Stimulated activated CD8-positive, alpha-beta memory T cell treated with anti-CD3 and anti-CD28 coated beads, Interleukin-4, amount 100 ng/mL, for 4 hours (primary cell): ENCODE measurements around the gene VSIG8.

Experiments used
- DNase-seq, 2 donors: peaks; one replicate each; pipeline ENCODE4 v3.0.0-alpha.2; 2020; ENCODE audit warnings: low read depth in 2 of 2, low spot score in 1 of 2

Gene VSIG8

DNA sequence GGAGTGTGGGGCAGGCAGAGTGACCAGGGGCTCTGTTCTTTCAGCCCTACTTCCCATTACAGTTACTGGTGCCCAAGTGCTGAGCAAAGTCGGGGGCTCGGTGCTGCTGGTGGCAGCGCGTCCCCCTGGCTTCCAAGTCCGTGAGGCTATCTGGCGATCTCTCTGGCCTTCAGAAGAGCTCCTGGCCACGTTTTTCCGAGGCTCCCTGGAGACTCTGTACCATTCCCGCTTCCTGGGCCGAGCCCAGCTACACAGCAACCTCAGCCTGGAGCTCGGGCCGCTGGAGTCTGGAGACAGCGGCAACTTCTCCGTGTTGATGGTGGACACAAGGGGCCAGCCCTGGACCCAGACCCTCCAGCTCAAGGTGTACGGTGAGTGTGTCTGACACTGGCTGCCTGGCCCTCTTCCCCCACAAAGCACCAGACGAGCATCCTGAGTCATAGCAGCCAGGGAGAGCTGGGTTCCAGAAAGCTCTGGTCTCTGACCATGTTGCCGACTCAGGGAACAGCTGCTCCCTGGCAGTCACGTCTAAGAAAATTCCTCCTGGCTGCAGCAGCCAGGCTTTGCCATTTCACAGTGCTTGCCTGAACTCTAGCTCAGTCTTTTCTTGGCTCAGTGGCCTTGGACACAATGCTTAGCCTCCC, 32.5 kb downstream of the VSIG8 start:
- DNase-seq: no peak

DNA sequence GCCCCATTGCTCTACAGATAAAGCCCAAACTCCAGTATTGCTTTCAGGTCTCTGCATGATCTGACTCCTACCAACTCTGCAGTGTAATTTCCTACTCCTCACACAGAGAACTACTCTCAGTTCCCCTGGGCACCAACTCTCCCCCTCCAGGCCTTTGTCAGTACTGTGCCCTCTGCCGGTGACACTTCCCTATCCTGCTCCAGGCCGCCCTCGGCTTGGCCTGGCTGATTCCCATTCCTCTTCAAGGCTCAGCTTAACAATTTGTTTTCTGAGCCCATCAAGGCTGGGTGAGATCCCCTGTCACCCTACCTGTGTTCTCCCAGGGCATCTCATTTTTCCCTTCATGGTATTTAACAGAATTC, 33.2 kb downstream of the VSIG8 start:
- no peak for DNase-seq

DNA sequence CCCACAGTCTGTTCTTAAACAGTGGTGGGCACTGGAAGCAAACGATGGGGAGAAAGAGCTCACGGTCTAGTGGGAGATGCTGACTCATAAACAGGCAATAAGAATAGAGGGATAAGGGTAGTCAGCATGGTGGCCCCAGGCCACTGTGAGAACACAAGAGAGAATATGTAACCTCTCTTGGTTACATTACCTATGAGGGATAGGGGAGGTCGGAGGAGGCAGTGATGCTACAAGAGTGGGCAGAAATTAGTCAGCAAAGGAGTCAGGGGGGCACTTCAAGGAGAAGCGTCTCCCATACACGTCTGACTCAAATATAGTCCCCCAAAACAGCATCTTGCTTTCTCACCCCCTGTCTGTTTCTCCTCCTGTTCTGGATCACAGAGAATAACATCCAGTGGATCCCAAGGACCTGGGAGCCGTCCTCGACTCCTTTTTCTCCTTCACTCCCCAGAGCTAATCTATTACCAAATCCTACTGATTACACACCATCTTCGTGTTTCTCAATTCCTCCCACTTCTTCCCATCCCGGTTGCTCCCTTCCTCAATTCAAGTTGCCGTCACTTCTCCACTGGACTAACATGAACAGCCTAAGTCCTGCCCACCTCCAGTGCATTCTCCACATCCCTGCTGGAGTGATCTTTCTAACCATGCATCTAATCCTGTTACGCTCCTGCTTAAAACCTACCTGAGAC, 33.7 kb downstream of the VSIG8 start:
- DNase-seq: no peak

DNA sequence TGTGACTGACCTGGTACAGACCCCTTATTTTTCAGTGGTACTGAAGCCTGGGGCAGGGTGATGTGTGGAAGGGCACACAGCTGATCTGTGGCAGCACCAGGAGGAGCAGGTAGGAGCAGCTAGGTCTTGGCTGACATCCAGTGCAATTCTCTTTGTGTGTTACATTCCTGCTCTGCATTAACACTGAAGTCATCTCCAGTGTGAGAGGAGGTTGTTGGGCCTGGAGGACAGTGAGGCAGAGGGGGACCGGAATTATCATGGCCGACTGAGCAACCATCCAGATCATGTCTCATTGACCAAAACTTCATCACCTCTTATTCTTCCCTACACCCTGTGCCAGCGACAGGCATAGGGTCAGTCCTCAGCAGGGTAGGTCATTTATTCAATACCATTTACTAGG, 34.3 kb downstream of the VSIG8 start:
- no peak for DNase-seq

DNA sequence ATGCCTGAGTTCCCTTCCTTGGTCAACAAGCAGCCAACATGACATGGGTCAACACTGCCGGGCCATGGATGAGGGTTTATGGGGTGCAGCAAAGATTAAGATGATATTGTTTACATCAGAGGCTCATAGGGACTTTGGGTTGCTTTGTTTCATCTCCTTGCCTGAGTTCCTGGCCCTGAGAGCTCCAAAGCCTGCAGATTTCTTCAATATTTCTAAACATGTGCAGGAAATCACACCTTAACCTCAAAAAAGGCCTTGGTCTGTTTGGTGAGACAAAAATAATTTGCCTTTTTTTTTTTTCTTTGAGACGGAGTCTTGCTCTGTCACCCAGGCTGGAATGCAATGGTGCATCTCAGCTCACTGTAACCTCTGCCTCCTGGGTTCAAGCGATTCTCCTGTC, 34.9 kb downstream of the VSIG8 start:
- no peak for DNase-seq

DNA sequence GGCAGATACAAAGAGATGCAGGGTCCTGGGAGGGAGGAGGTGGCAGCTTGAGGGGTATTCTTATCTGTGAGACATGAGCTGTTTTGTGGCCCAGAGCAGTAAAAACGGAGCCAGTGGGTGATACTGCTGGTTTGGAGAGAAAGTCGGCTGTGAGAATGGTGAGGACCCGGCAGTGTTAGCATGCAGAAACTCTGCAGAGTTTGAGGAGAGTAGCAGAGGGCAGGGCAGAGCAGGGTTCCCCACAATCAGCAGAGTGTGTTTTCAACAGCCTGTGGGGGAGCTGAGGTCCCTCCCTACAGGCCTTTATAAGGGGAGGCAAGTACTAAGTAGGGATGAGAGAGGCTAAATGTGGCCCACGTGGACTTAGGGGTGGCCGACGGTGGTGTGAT, 35.4 kb downstream of the VSIG8 start:
- DNase-seq: no peak

DNA sequence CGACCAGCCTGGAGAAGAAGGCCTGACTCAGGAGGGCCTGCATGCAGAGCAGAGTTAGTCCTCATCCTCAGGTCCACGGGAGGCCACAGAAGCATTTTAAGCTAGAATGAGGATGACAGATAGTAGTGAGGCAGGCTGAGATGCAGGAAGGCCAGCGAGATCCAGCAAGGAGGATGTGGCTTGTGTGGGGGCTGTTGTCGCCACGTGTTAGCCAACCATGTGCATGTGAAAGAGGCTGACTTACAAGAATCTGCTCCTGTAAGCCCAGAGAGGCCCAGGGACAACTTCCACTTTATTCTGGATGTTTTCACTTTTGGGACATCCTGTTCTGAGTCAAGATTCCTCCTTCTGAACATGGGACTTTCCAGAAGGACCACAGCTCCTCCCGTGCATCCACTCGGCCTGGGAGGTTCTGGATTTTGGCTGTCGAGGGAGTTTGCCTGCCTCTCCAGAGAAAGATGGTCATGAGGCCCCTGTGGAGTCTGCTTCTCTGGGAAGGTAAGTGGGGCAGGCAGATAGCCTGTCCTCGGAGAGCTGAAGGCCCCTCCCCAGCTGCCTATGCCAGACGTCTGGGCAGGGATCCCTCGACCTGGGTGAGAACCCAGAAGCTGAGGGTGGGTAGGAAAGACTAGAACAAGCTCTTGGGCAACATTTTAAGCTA, 35.9 kb downstream of the VSIG8 start, which contains the start of gene SLAMF8:
Gene SLAMF8 (plus strand): TSS at position 433 of the 661 bp plus-strand sequence. CDS start 26 bp downstream, at position 459.
- DNase-seq: peak; percentile 33 to 52

DNA sequence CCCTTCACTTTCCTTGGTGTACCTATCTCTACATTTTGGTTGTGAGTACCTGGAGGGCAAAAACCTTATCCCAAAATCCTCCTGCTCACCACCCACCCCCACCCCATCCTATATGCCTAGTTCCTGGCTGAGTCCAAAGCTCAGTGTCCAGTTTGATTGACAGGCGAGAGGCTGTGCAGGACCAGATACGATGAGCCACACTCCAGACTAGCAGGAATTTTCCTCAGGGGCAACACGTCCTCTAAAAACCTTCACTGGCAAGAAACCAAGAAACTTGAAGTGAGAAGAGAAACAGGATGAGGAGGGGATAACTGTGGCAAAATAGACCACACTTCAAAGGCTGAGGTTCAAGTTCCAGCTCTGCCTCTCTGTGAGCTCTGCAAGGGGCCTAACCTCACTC, 36.9 kb downstream of the VSIG8 start:
- no peak for DNase-seq

DNA sequence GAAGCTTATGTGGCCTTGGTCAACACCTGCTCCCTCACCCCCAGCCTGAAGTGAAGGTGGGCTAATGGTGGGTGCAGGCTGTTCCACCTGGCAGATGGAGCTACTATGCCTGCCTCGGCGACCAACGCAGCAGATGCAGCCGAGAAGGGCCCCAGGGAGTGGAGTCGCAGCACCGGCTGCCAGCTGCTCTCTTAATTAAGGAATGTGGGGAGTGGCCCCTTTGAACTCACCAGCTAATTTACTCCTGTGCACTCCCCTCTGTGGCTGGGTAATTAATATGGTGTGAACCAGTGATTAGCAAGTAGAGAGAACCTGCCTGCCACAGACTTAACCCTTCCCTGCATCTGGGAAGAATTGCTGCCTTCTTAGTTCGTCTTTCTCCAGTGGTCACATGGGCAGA, 39.1 kb downstream of the VSIG8 start:
- no peak for DNase-seq

DNA sequence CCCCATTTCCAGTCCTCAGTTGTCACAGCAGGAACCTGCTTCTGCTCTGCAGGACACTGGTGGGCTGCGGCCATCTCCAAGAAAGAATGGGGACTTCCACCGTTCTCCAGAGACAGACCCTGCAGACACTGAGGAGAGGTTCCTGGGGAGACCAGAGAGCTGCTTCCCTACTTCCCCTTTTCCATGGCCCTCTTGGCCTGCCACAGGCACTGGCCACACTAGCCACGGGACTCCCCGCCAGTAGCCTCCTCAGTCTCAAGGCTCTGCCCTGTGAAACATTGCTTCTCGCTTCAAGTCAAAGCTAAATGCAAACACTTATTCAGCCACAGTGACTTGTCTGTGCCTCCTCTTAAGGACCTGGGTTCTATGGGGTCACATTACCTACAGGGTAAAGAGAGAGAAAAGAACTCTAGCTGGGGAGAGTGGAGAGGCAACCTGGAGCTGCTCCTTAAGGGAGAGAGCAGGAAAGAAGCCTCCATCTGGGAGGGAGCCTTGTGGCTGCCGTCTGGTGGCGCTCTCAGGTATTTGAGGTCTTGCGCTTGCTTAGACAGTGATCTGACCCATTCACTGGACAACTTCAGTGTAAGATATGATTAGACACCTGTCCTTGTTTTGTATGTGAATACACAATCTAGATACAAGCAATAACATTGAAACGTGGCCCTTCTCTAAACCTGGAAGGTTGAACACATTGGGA, 41.1 kb downstream of the VSIG8 start:
- DNase-seq: no peak

DNA sequence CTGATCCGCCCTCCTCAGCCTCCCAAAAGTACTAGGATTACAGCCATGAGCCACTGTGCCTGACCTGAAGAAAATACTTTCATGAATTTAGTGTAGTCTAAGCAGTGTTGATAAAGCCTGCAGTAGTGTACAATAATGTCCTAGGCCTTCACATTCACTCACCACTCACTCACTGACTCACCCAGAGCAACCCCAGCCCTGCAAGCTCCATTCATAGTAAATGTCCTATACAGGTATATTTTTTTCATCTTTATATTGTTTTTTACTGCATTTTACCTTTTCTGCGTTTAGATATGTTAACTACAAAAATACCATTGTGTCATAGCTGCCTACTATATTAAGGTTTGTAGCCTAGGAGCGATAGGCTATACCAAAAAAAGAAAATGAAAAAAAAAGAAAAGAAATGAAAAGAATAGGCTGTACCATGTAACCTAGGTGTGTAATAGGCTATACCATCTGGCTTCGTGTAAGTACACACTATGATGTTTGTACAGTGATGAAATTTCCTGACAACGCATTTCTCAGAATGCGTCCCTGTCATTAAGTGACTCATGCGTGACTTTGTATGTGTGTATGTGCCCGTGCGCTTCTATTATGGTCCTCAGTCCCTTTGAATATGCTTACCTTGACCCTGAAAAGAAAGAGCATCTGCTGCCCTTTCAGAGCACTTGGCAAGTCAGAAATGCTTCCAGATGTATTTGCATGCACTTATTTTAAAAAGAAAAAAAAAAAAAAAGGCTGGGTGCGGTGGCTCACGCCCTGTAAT, 45.0 kb downstream of the VSIG8 start:
- DNase-seq: no peak

DNA sequence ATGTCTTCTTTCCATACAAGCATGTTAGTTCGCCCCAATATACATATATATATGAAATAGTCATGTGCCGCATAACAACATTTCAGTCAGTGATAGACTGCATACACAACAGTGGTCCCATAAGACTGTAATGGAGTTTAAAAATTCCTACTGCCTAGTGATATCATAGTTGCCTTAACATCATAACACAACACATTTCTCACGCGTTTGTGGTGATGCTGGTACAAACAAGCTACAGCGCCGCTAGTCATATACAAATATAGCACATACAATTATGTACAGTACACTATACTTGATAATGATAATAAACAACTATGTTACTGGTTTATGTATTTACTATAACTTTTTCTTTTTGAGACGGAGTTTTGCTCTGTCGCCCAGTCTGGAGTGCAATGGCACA, 46.5 kb downstream of the VSIG8 start:
- no peak for DNase-seq

DNA sequence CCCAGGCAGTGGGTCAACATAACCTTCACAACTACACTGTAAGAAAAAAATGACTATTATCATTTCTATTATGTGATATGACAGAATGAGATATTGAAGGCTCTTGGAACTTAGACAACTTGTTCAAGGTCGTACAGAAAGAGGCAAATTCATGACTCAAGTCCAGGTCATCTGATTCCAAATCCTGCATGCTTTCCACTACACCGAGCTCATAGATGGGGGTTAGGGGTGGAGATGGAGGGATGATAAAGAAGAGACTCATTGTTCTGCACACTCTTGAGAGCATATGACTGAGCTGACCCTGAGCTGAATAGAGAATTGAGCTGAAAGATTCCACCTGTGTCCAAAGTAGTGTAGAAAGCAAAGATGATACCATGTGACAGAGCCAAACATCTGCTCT, 57.5 kb downstream of the VSIG8 start:
- DNase-seq: no peak
